ENCODE measurements around the gene FGD3. TPM values are rescaled to one million over a fixed set of nuclear protein-coding genes. Genes with fewer than 3 reads are reported as not detected.

FGD3 gene
- total and polyA plus RNA-seq, 2 experiments from 2014 or later, result 5.8 to 6.5 TPM

- H3K9me2 ChIP-seq (replicated peaks; ENCODE audit: insufficient read depth), result no peaks in the 10 kb centered on the region
- WGBS (ENCODE audit: low lambda C conversion rate, missing lambda C conversion rate), result 98% methylated on average over 12 of the region's 12 CpGs
Measured at GRCh38 chr9:93076101-93076791, 128.9 kb downstream of the FGD3 start.

GRCh38 chr9:93076792-93077128, 129.4 kb downstream of the FGD3 start:
- H3K9me3 ChIP-seq (ENCODE audit: low read depth), result no peaks in the 10 kb centered on the region
- no peaks in the 10 kb centered on the region for H3K4me1 ChIP-seq (ENCODE audit: insufficient read depth)
- no peaks in the 10 kb centered on the region for H3K36me3 ChIP-seq (replicated peaks; ENCODE audit: insufficient read depth, low read depth)
- no peaks in the 10 kb centered on the region for H3K79me2 ChIP-seq
- H4K20me1 ChIP-seq (ENCODE audit: insufficient read depth, poor library complexity, severe bottlenecking), result no peaks in the 10 kb centered on the region
- no peaks in the 10 kb centered on the region for H3K9me2 ChIP-seq (replicated peaks; ENCODE audit: insufficient read depth)
- 95% methylated on average over 2 of the region's 2 CpGs for WGBS (ENCODE audit: low lambda C conversion rate, missing lambda C conversion rate)
- H3K27me3 ChIP-seq, result no peaks in the 10 kb centered on the region
- DNase-seq (ENCODE audit: low spot score), result no peak
- H2AFZ ChIP-seq, result no peak overlapping the region
- no peak for TF ChIP-seq EZH2phosphoT487 (IDR thresholded peaks at IDR 0.05; ENCODE audit: low read depth, severe bottlenecking, unreplicated experiment)
- no peak for TF ChIP-seq CTCF (IDR thresholded peaks at IDR 0.05; ENCODE audit: poor library complexity)
- TF ChIP-seq EZH2 (IDR thresholded peaks at IDR 0.05; ENCODE audit: borderline replicate concordance), result no peak
- no peak overlapping the region for H3K4me3 ChIP-seq
- no peak overlapping the region for H3K27ac ChIP-seq
- no peak overlapping the region for H3K4me2 ChIP-seq

More at GRCh38 chr9:93076101-93076791, 128.9 kb downstream of the FGD3 start:
- Histone ChIP-seq H3K4me1 (ENCODE audit: insufficient read depth) (no peaks in the 10 kb centered on the region), H2AFZ (no peak overlapping the region), H3K27ac (no peak overlapping the region), H3K4me2 (no peak overlapping the region), H4K20me1 (ENCODE audit: insufficient read depth, poor library complexity, severe bottlenecking) (no peaks in the 10 kb centered on the region), H3K36me3 (replicated peaks; ENCODE audit: insufficient read depth, low read depth) (no peaks in the 10 kb centered on the region), H3K79me2 (no peaks in the 10 kb centered on the region), H3K27me3 (no peaks in the 10 kb centered on the region), H3K9me3 (ENCODE audit: low read depth) (no peaks in the 10 kb centered on the region), H3K4me3 (no peak overlapping the region)
- TF ChIP-seq EZH2 (IDR thresholded peaks at IDR 0.05; ENCODE audit: borderline replicate concordance) (no peak), EZH2phosphoT487 (IDR thresholded peaks at IDR 0.05; ENCODE audit: low read depth, severe bottlenecking, unreplicated experiment) (no peak), CTCF (IDR thresholded peaks at IDR 0.05; ENCODE audit: poor library complexity) (no peak)
- DNase-seq (ENCODE audit: low spot score), result no peak

- Histone ChIP-seq H3K27ac (no peak overlapping the region), H2AFZ (no peak overlapping the region), H3K27me3 (no peaks in the 10 kb centered on the region), H3K4me3 (no peak overlapping the region), H3K4me1 (ENCODE audit: insufficient read depth) (no peaks in the 10 kb centered on the region), H3K79me2 (no peaks in the 10 kb centered on the region), H3K9me2 (replicated peaks; ENCODE audit: insufficient read depth) (no peaks in the 10 kb centered on the region), H3K4me2 (no peak overlapping the region), H3K36me3 (replicated peaks; ENCODE audit: insufficient read depth, low read depth) (no peaks in the 10 kb centered on the region), H3K9me3 (ENCODE audit: low read depth) (no peaks in the 10 kb centered on the region), H4K20me1 (ENCODE audit: insufficient read depth, poor library complexity, severe bottlenecking) (no peaks in the 10 kb centered on the region)
- 100% methylated on average over 1 of the region's 1 CpG for WGBS (ENCODE audit: low lambda C conversion rate, missing lambda C conversion rate)
- DNase-seq (ENCODE audit: low spot score), result no peak
- no peak for TF ChIP-seq EZH2phosphoT487 (IDR thresholded peaks at IDR 0.05; ENCODE audit: low read depth, severe bottlenecking, unreplicated experiment)
- no peak for TF ChIP-seq EZH2 (IDR thresholded peaks at IDR 0.05; ENCODE audit: borderline replicate concordance)
Measured at GRCh38 chr9:93077367-93077766, 130.0 kb downstream of the FGD3 start.

GRCh38 chr9:93077811-93078210, 130.5 kb downstream of the FGD3 start:
- H3K9me3 ChIP-seq (ENCODE audit: low read depth), result no peaks in the 10 kb centered on the region
- H3K36me3 ChIP-seq (replicated peaks; ENCODE audit: insufficient read depth, low read depth), result no peaks in the 10 kb centered on the region
- H3K9me2 ChIP-seq (replicated peaks; ENCODE audit: insufficient read depth), result no peaks in the 10 kb centered on the region
- no peak overlapping the region for H3K4me2 ChIP-seq
- no peak for TF ChIP-seq EZH2 (IDR thresholded peaks at IDR 0.05; ENCODE audit: borderline replicate concordance)
- no peak for TF ChIP-seq EZH2phosphoT487 (IDR thresholded peaks at IDR 0.05; ENCODE audit: low read depth, severe bottlenecking, unreplicated experiment)
- no peak for TF ChIP-seq CTCF (IDR thresholded peaks at IDR 0.05; ENCODE audit: poor library complexity)
- H2AFZ ChIP-seq, result no peak overlapping the region
- no peak overlapping the region for H3K27ac ChIP-seq
- H3K27me3 ChIP-seq, result no peaks in the 10 kb centered on the region
- no peak for DNase-seq (ENCODE audit: low spot score)
- 96% methylated on average over 16 of the region's 16 CpGs for WGBS (ENCODE audit: low lambda C conversion rate, missing lambda C conversion rate)
- no peak overlapping the region for H3K4me3 ChIP-seq
- no peaks in the 10 kb centered on the region for H3K79me2 ChIP-seq
- H3K4me1 ChIP-seq (ENCODE audit: insufficient read depth), result no peaks in the 10 kb centered on the region
- H4K20me1 ChIP-seq (ENCODE audit: insufficient read depth, poor library complexity, severe bottlenecking), result no peaks in the 10 kb centered on the region
